PC-9 (cell line): ENCODE data around the gene RPL29. TPM values are rescaled to one million over a fixed set of nuclear protein-coding genes. Genes with fewer than 3 reads are reported as not detected.

Experiments used
- BruUV-seq: library from RNA; stranded (reverse); fragments of 400-500 nt; replicated peaks from 2 replicates; lab custom pipeline; 2021; lab: Mats Ljungman, UMichigan
- CTCF ChIA-PET: fragments of 300-600 bp; sonication (Branson Sonifier 250); formaldehyde crosslinking; loops from one replicate; lab custom pipeline; 2022; ENCODE audit warnings: antibody characterized with exemption; lab: Charles Lee
- POLR2A ChIA-PET: fragments of 300-600 bp; sonication (Branson Sonifier 250); formaldehyde crosslinking; loops from one replicate; lab custom pipeline; 2022; ENCODE audit warnings: antibody characterized with exemption; ENCODE audit not compliant: unreplicated experiment; lab: Charles Lee
- DNase-seq, 2 experiments: peaks; one replicate each; pipeline versions ENCODE4 v3.0.0 to v3.0.0-alpha.2; 2015 to 2022; ENCODE audit warnings: mixed read lengths in 1 of 2
- H2AFZ ChIP-seq: fragments of 200-600 bp; sonication (generic); 2 replicates; pipeline ENCODE4 v1.8.1; 2017; ENCODE audit warnings: antibody characterized with exemption
- H3F3A ChIP-seq: fragments of 200-600 bp; sonication (generic); 2 replicates; pipeline ENCODE4 v1.8.1; 2017; ENCODE audit warnings: antibody characterized with exemption, mild to moderate bottlenecking, low read depth; ENCODE audit not compliant: insufficient read depth
- H3K27ac ChIP-seq: fragments of 200-600 bp; sonication (generic); 2 replicates; pipeline ENCODE4 v1.6.1; 2016; ENCODE audit warnings: mixed run types
- H3K27me3 ChIP-seq: fragments of 200-600 bp; sonication (generic); 2 replicates; pipeline ENCODE4 v1.6.1; 2016; ENCODE audit warnings: low read depth, mixed run types; ENCODE audit not compliant: insufficient read depth
- H3K36me3 ChIP-seq: fragments of 200-600 bp; sonication (generic); 2 replicates; pipeline ENCODE4 v1.6.1; 2016; ENCODE audit warnings: low read depth, mixed run types
- H3K4me1 ChIP-seq: fragments of 200-600 bp; sonication (generic); replicated peaks from 2 replicates; pipeline ENCODE4 v1.6.1; 2016; ENCODE audit warnings: mixed run types; ENCODE audit not compliant: insufficient read depth
- H3K4me2 ChIP-seq: fragments of 200-600 bp; sonication (generic); 2 replicates; pipeline ENCODE4 v1.6.1; 2017; ENCODE audit warnings: mixed run types
- H3K4me3 ChIP-seq: fragments of 200-600 bp; sonication (generic); 2 replicates; pipeline ENCODE4 v1.6.1; 2016; ENCODE audit warnings: mixed run types
- H3K79me2 ChIP-seq: fragments of 200-600 bp; sonication (generic); 2 replicates; pipeline ENCODE4 v1.6.1; 2017; ENCODE audit warnings: low read depth, mixed run types
- H3K9me2 ChIP-seq: fragments of 200-600 bp; sonication (generic); 2 replicates; pipeline ENCODE4 v1.8.1; 2017; ENCODE audit warnings: mild to moderate bottlenecking; ENCODE audit not compliant: insufficient read depth
- H3K9me3 ChIP-seq: fragments of 200-600 bp; sonication (generic); 2 replicates; pipeline ENCODE4 v1.8.1; 2016; ENCODE audit warnings: low read depth; ENCODE audit not compliant: insufficient read depth
- H4K20me1 ChIP-seq: fragments of 200-600 bp; sonication (generic); 2 replicates; pipeline ENCODE4 v1.8.1; 2017; ENCODE audit not compliant: insufficient read depth
- EZH2 ChIP-seq: fragments of 200-600 bp; sonication (generic); IDR thresholded peaks from 2 replicates; pipeline ENCODE4 v1.8.0; 2017; ENCODE audit warnings: antibody characterized with exemption, low read depth
- intact Hi-C: fragments of 100-400 bp; cut with micrococcal nuclease; formaldehyde crosslinking; loops from one replicate; pipeline ENCODE4 v1.10.0; 2022; ENCODE audit not compliant: unreplicated experiment
- total RNA-seq: library from RNA; stranded (reverse); gene quantifications from 2 replicates; pipeline ENCODE4 v1.2.3, GENCODE V29; 2021
- TF ChIP-seq, protein P1 (sequence below): fragments of 200-600 bp; sonication (generic); conservative IDR thresholded peaks from 2 replicates; pipeline ENCODE4 v1.6.1; 2017; ENCODE audit warnings: mixed run types, antibody characterized with exemption, mild to moderate bottlenecking, moderate library complexity

The RPL29 gene
- total RNA-seq, 1 experiment from 2014 or later, result 1,278 TPM

- Histone ChIP-seq H3K4me2 (no peak overlapping the region), H4K20me1 (no peaks in the 10 kb centered on the region), H3K4me3 (no peak overlapping the region), H3K4me1 (peaks cover 16% of the 10 kb centered on the region; the same call in 1 of the 2 replicates), H3K27me3 (no peaks in the 10 kb centered on the region), H3K27ac (no peak overlapping the region), H3K9me2 (no peaks in the 10 kb centered on the region), H3F3A (no peaks in the 10 kb centered on the region; the same call in 1 of the 2 replicates), H2AFZ (no peak overlapping the region), H3K79me2 (peaks cover 14% of the 10 kb centered on the region), H3K36me3 (no peaks in the 10 kb centered on the region), H3K9me3 (no peaks in the 10 kb centered on the region)
- no peak for TF ChIP-seq EZH2
- TF ChIP-seq, protein P1, sequence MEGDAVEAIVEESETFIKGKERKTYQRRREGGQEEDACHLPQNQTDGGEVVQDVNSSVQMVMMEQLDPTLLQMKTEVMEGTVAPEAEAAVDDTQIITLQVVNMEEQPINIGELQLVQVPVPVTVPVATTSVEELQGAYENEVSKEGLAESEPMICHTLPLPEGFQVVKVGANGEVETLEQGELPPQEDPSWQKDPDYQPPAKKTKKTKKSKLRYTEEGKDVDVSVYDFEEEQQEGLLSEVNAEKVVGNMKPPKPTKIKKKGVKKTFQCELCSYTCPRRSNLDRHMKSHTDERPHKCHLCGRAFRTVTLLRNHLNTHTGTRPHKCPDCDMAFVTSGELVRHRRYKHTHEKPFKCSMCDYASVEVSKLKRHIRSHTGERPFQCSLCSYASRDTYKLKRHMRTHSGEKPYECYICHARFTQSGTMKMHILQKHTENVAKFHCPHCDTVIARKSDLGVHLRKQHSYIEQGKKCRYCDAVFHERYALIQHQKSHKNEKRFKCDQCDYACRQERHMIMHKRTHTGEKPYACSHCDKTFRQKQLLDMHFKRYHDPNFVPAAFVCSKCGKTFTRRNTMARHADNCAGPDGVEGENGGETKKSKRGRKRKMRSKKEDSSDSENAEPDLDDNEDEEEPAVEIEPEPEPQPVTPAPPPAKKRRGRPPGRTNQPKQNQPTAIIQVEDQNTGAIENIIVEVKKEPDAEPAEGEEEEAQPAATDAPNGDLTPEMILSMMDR, result no peak
- no peak for DNase-seq
- ChIA-PET POLR2A (no interaction called here), CTCF (no interaction called here)
- no TSS peak for BruUV-seq
- intact Hi-C loops, result no loop called here
Observed at GRCh38 chr3:51945031-51945840, 50.5 kb downstream of the RPL29 start.

DNA sequence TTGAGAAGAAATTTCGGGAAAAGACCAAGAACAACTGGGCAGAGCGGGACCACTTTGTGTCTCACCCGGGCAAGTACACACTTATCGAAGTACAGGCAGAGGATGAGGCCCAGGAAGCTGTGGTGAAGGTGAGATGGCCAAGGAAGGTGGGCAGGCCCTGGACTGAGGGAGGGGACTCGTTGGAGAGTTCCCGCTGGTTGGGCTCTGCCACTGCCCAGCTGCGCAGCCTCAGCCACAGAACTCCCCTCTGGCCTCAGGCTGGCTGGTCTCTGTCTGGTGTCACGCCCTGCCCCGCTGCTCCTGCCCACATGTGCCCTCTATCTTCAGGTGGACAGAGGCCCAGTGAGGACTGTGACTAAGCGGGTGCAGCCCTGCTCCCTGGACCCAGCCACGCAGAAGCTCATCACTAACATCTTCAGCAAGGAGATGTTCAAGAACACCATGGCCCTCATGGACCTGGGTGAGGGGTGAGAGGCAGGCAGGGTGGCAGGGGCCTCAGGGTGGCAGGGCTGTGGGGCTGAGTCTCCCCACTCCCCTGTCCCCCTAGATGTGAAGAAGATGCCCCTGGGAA, 51.2 kb downstream of the RPL29 start:
- BruUV-seq, result no TSS peak
- Histone ChIP-seq H2AFZ (no peak overlapping the region), H3K4me2 (no peak overlapping the region), H3K79me2 (peaks cover 21% of the 10 kb centered on the region), H3K9me3 (no peaks in the 10 kb centered on the region), H4K20me1 (peaks cover 5% of the 10 kb centered on the region; the same call in 1 of the 2 replicates), H3K4me3 (no peak overlapping the region), H3K4me1 (peaks cover 16% of the 10 kb centered on the region; the same call in 1 of the 2 replicates), H3K27ac (no peak overlapping the region), H3K36me3 (no peaks in the 10 kb centered on the region), H3K9me2 (no peaks in the 10 kb centered on the region), H3F3A (no peaks in the 10 kb centered on the region; the same call in 1 of the 2 replicates), H3K27me3 (no peaks in the 10 kb centered on the region)
- no peak for DNase-seq
- intact Hi-C loops, result loop anchor here (5.0 kb wide), 2 partner anchors 293 to 393 kb away; partner anchors contain the start of gene TWF2
- POLR2A ChIA-PET, result no interaction called here
- CTCF ChIA-PET, result no interaction called here
- TF ChIP-seq EZH2, result no peak

Other genes with a start within 250 kb of the RPL29 start
- gene IQCF6, start 216.7 kb downstream of the RPL29 start, total RNA-seq, result not detected in 2 replicates
- not detected in 2 replicates for gene IQCF2, start 134.3 kb downstream of the RPL29 start, total RNA-seq
- gene IQCF5, start 120.3 kb downstream of the RPL29 start, total RNA-seq, result not detected in 2 replicates
- not detected in 2 replicates for gene IQCF1, start 92.5 kb downstream of the RPL29 start, total RNA-seq
- gene RRP9, start 54.0 kb downstream of the RPL29 start, total RNA-seq, result 23.4 and 23.9 TPM in 2 replicates
- gene PARP3, start 53.5 kb downstream of the RPL29 start, total RNA-seq, result 24.4 and 33.8 TPM in 2 replicates
- gene GPR62, start 40.5 kb downstream of the RPL29 start, total RNA-seq, result not detected in 2 replicates
- 14.7 and 17.9 TPM in 2 replicates for gene PCBP4, start 28.4 kb downstream of the RPL29 start, total RNA-seq
- gene ABHD14B, start 21.8 kb downstream of the RPL29 start, total RNA-seq, result 63.2 and 64.4 TPM in 2 replicates
- 7.1 and 9.9 TPM in 2 replicates for gene ABHD14A, start 20.8 kb downstream of the RPL29 start, total RNA-seq
- gene ACY1, start 12.4 kb downstream of the RPL29 start, total RNA-seq, result 52.2 and 63.3 TPM in 2 replicates
- 9.4 and 9.5 TPM in 2 replicates for gene DUSP7, start 60.7 kb upstream of the RPL29 start, total RNA-seq
- gene POC1A, start 158.5 kb upstream of the RPL29 start, total RNA-seq, result 28.8 and 35.0 TPM in 2 replicates
- gene ALAS1, start 202.3 kb upstream of the RPL29 start, total RNA-seq, result 61.9 and 71.2 TPM in 2 replicates
- 0.30 and 0.44 TPM in 2 replicates for gene TLR9, start 229.8 kb upstream of the RPL29 start, total RNA-seq
- 102 and 115 TPM in 2 replicates for gene TWF2, start 243.3 kb upstream of the RPL29 start, total RNA-seq
- 16.2 TPM in 2 replicates for gene PPM1M, start 249.9 kb upstream of the RPL29 start, total RNA-seq